DMS 273 (cell line): ENCODE results near the gene NECAB3.
"Not testable (repeated sequence)": the region's sequence is repeated elsewhere in the genome, so short reads cannot be mapped to it uniquely, and the experiment has no call there.

Experiments
- DNase-seq: peaks from one replicate; lab custom pipeline; 2025; ENCODE audit not compliant: unreplicated experiment; lab: John Stamatoyannopoulos, UW

The NECAB3 gene

DNA sequence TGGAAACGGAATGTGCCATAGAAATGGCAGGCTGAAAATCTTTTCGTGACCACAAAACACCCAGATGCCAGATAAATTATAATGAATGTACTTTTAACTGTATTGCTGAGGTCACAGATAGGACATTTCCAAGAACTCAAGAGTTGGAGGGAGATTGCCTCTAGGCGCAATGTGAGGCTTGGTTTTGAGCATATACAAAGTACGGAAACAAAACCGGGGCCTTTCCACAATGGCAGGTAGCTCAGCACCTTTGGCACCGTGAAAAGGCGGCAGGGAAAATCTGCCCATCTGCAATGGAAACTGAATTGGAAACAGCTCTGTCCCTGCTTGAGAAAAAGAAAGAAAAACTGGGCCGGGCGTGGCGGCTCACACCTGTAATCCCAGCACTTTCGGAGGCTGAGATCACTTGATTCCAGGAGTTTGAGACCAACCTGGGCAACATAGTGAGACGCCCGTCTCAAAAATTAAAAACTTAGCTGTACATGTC, 22.6 kb downstream of the NECAB3 start:
- DNase-seq: no peak

DNA sequence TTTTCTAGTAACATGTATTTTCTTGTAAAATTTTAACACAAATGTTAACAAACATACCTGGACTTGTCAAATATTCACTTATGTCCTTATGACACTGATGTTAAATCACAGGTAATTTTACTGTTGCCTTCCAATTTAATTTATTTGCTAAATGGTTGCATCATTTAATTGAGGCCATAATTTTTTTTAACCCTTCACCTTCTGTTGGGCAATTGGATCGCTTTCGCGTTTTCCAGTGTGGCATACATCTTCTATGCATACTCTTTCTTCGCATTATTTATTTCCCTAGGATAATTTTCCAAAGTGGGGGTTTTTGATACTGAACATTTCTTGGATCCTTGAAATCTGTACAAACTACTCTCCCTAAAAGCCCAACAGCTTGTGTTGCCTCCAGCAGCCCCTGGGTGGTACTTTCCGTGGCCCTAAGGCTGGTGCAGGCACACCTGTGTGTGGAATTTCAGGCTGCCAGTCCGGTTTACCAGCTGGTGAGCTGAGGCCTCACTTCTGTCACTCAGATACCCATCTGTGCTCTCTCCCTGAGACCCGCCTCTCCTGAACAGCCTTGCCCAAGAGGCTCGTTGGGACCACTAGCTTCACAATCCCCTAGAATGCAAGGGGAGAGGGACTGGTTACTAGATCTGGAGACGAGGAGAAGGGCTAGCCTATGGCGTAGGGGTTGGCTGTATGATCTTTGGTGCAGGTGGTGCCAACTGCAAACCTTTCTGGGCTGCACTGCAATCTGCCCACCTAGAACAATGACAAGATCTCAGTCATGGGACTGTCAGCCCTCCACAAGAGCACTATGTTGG, 23.3 kb downstream of the NECAB3 start:
- peak; percentile 91 for DNase-seq

GRCh38 chr20:33650111-33650752, 24.0 kb downstream of the NECAB3 start:
- DNase-seq: peak; percentile 83

DNA sequence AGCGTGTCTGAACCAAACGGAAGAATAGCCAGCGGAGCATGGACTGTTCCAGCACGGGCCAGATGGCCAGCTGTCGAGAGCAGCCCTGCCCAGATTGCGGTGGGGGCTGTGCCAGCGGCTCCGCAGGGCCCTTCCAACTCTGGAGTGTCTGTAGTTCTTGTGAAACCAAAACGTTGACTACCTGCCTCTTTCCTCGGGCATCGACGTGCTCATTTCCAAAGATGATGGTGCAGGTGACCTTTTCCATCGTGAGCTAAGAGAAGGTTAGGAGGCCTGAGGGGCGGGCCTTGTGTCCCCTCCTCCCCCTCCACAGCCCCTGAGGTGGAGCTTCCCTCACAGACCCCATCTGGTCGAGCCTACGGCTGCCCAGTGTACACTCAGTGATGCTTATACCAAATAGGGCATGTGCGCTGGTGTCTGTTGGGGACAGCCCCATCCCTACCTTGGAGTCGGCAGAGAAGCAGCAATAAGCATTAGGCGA, 25.0 kb downstream of the NECAB3 start:
- DNase-seq: peak; percentile 92

DNA sequence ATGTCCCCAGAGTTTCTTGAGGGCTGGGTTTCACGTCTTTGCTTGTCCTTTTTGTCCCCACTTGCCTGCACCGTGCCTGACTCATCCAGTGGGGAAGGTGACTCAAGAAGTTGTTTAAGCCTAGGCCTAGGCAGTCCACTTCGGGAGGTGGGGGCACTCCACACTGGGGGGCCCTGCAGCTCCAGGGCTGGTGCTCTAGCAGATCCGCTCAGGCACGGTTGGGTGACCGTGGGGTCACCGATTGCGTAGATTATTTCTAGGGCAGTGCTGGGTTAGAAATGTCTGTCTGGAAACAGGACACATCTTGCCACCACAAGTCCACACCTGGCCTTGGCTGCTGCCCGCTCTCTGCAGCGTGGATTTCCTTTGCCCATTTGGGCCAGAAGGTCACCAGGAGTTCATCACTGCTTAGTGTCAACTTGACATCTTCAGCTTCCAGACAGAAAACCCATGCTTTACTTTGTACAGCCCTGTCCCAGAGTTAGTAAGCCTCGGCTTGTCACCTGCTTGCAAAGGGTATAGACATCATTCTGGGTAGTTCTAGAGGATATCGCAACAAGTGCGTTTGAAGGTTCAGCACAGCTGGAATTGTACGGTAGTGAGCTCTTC, 25.7 kb downstream of the NECAB3 start:
- peak; percentile 74 for DNase-seq

DNA sequence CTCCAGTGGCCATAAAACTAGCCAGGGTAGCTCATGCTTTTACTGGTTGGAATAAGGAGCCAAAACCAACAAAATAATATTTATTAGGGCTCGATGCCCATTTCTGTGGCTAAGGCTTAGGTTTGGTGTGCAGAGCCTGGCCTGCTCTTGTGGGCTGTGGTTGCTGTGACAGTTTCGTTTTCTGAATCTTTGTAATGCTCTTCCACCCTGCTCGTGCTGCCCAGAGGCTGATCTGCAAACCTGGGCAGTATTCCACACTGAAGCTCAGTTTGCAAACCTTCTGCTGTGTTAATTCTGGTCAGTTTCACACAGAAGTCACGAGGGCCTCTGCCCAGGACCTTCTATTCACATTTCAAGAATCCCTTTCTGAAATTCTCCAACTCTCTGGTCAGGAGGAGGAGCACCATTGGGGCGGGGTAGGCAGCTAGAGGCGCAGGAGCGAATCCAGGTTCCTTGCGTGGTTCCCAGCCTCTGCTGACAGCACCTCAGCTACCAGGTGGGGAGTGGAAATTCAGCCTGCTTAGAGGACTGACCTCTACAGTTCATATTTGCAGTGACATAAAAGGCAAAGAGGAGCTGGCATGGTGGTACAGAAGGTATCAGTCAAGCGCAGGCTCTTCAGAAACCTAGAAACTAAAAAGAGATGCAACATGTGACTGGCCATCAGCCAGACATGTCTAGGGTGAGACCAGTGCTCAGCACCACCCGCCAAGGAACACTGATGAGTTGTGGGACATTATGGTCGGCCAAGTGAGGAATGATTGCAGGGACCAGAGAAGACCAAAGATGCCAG, 26.4 kb downstream of the NECAB3 start:
- DNase-seq: peak; percentile 70

DNA sequence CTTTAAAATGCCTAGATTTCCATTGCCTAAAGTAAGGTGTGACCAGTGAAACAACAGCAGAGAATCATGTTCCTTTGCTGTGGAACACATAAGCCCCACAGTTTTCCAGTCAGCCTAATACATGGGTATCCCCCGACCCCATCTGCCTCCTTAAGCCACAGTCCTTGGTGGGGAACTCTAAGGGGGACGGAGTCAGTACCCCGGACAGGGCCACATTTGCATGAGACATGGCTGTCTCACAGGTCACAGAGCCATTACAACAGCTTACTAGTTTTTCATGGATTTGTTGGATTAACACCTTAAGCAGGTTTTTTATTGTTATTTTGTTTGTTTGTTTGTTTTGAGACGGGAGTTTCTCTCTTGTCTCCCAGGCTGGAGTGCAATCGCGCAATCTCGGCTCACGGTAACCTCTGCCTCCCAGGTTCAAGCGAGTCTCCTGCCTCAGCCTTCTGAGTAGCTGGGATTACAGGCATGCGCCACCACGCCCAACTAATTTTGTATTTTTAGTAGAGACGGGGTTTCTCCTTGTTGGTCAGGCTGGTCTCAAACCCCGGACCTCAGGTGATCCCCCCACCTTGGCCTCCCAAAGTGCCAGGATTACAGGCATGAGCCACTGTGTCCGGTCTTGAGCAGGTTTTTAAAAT, 27.1 kb downstream of the NECAB3 start:
- DNase-seq: peak; percentile 24

- DNase-seq: peak; percentile 26
Measured at GRCh38 chr20:33646191-33646590, 28.0 kb downstream of the NECAB3 start.

DNA sequence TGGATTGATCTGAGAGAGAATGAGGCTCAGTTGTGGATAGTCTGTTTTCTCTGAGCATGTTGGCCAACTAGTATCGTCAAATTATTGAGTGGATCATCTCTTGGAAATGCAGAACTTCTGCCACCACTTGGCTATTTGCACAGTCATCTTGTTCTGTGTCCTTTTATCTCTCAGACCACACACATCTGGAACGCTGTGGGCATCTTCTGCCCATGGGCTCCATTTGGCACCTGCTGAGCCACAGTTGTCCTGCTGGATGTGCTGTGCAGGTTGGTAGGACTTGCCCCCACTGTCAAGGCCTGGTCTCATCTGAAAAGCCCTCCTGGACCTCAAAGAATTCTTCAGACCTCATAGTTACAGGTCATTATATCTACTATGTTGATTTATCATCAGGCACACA, 28.8 kb downstream of the NECAB3 start:
- no peak for DNase-seq

DNA sequence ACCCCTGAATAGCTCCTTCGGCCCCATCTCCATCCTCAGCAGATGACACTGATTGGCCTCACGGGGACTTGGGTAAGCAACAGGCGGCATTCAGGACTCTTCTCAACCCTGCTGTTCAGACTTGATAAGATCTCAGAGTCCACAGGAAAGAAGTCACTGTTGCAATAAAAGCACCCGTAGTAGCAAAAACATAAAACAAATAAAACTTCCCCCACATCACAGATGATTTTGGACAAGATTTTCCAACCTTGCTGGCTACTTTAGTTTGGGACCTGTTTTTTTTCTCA, 29.2 kb downstream of the NECAB3 start:
- no peak for DNase-seq

- DNase-seq: no peak
Measured at GRCh38 chr20:33644313-33645071, 29.7 kb downstream of the NECAB3 start.

- DNase-seq: no peak
Measured at GRCh38 chr20:33640287-33640686, 33.9 kb downstream of the NECAB3 start.

DNA sequence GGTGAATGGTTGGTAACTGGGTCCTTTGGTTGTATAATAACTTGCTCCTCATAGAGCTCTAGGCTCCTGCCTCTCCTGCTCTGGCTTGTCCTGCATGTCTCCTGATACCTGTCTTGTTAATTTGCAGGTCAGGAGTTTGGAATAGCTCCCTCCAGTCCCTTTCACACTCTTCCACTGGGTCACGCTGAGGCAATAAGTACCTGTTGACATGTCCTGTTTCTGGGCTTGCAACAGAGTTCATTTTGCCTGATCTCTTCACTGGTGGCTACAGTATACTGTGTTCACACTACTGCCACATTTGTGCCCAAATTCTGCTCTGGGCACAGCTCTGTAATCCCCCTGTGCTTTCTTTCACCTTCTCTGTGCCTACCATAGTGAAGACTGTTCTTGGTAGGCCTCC, 37.5 kb downstream of the NECAB3 start:
- DNase-seq: no peak

DNA sequence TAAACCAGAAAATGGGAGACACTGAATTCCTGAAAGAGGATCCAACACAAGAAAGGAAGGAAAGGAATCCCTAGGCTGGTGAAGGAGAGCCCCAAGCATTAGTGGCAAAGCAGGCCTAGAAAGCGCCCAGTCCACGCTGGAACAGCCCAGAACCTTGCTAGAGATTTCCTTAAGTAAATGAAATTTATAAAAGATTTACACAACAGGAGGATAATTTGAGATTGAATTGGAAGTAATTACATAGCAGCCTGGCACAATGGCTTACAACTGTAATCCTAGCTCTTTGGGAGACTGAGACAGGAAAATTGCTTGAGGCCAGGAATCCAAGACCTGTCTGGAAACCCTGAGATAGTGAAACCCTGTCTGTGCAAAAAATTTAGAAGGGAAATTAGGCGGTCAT, 38.9 kb downstream of the NECAB3 start:
- DNase-seq: no peak

- not testable (repeated sequence) for DNase-seq
Measured at GRCh38 chr20:33631910-33632309, 42.3 kb downstream of the NECAB3 start.

- no peak for DNase-seq
Measured at GRCh38 chr20:33630507-33630906, 43.7 kb downstream of the NECAB3 start.

DNA sequence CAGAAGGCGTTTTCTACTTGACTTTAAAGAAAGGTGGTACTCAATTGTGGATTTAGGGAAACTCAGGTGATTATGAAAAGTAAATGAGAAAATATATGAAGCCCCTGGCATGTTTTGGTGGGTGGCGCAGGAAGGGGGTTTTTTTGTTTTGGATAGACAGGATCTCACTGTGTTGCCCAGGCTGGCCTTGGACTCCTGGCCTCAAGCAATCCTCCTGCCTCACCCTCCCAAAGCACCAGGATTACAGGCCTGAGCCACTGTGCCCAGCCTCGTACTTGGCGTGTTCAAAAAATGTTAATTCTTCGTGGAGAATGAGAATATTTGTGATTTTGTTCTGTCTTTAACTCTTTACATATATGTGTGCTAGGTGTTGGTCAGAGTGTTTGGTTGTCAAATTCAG, 44.2 kb downstream of the NECAB3 start:
- no peak for DNase-seq

DNA sequence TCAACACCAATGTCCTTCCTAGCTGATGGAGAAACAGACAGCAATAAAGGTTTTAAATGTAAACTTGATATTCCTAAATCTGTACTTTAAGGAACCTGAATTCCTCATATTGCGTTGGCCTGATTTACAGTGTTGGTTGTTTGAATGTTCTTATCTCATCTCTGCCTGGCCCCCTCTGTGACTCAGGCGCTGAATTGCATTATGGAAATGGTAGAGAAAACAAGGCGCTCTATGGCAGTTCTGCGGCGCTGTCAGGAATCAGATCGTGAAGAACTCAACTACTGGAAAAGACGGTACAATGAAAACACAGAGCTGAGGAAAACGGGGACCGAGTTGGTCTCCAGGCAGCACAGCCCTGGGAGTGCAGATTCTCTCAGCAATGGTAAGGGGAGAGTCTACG, 44.7 kb downstream of the NECAB3 start:
- DNase-seq: no peak

GRCh38 chr20:33627577-33628216, 46.5 kb downstream of the NECAB3 start:
- DNase-seq: no peak

DNA sequence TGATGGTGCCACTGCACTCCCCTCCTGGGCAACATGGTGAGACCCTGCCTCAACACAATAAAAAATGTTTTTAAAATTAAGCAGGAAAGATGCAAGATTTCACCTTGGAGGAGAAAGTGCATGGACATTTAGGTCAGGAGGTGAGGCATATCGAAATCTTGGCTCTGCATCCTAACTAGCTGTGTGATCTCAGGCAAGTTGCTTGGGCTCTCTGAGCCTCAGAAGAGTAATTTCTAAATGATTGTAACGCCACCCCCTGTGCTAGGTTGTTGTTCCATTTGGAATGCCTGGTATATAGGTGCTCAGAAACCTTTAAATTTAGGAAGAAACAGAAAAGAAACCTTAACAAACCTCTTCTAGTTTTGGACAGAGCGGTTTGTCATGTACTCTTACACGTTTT, 48.0 kb downstream of the NECAB3 start:
- no peak for DNase-seq
